ENCODE data around the gene TCAP.

The TCAP gene

GRCh38 chr17:39624313-39624712 lies 40.8 kb upstream of the TCAP start:
- no peak overlapping the region for H3K4me3 ChIP-seq (ENCODE audit: low read depth, low read length)
- no peak for DNase-seq (ENCODE audit: low read depth)
- TF ChIP-seq MAX (IDR thresholded peaks at IDR 0.05; ENCODE audit: low read depth, low read length) (no peak), CTCF (IDR thresholded peaks at IDR 0.05; ENCODE audit: low read depth, low read length) (no peak), POLR2A (IDR thresholded peaks at IDR 0.05; ENCODE audit: extremely low read depth, insufficient read length) (no peak), MYC (IDR thresholded peaks at IDR 0.05; ENCODE audit: low read depth, low read length) (no peak)

GRCh38 chr17:39625198-39625785 lies 39.9 kb upstream of the TCAP start:
- TF ChIP-seq POLR2A (IDR thresholded peaks at IDR 0.05; ENCODE audit: extremely low read depth, insufficient read length) (no peak), MYC (IDR thresholded peaks at IDR 0.05; ENCODE audit: low read depth, low read length) (no peak), CTCF (IDR thresholded peaks at IDR 0.05; ENCODE audit: low read depth, low read length) (no peak), MAX (IDR thresholded peaks at IDR 0.05; ENCODE audit: low read depth, low read length) (no peak)
- DNase-seq (ENCODE audit: low read depth) = no peak
- H3K4me3 ChIP-seq (ENCODE audit: low read depth, low read length) = no peak overlapping the region

GRCh38 chr17:39626171-39627046 lies 38.7 kb upstream of the TCAP start, which contains the start of gene PPP1R1B:
PPP1R1B (plus strand) TSS chr17:39626952; CDS start chr17:39627393, 441 bp downstream.
- TF ChIP-seq CTCF (IDR thresholded peaks at IDR 0.05; ENCODE audit: low read depth, low read length) = no peak
- no peak for TF ChIP-seq MYC (IDR thresholded peaks at IDR 0.05; ENCODE audit: low read depth, low read length)
- TF ChIP-seq MAX (IDR thresholded peaks at IDR 0.05; ENCODE audit: low read depth, low read length) = no peak
- TF ChIP-seq POLR2A (IDR thresholded peaks at IDR 0.05; ENCODE audit: extremely low read depth, insufficient read length) = no peak
- H3K4me3 ChIP-seq (ENCODE audit: low read depth, low read length) = no peak within 1 kb of the TSS
- no peak for DNase-seq (ENCODE audit: low read depth)

- no peak overlapping the region for H3K4me3 ChIP-seq (ENCODE audit: low read depth, low read length)
- DNase-seq (ENCODE audit: low read depth) = no peak
- no peak for TF ChIP-seq POLR2A (IDR thresholded peaks at IDR 0.05; ENCODE audit: extremely low read depth, insufficient read length)
- no peak for TF ChIP-seq MYC (IDR thresholded peaks at IDR 0.05; ENCODE audit: low read depth, low read length)
- TF ChIP-seq MAX (IDR thresholded peaks at IDR 0.05; ENCODE audit: low read depth, low read length) = no peak
- TF ChIP-seq CTCF (IDR thresholded peaks at IDR 0.05; ENCODE audit: low read depth, low read length) = no peak
Observed at GRCh38 chr17:39627047-39627711, 38.0 kb upstream of the TCAP start.

GRCh38 chr17:39627712-39628516 lies 37.2 kb upstream of the TCAP start:
- no peak for DNase-seq (ENCODE audit: low read depth)
- H3K4me3 ChIP-seq (ENCODE audit: low read depth, low read length) = no peak overlapping the region
- no peak for TF ChIP-seq MAX (IDR thresholded peaks at IDR 0.05; ENCODE audit: low read depth, low read length)
- TF ChIP-seq POLR2A (IDR thresholded peaks at IDR 0.05; ENCODE audit: extremely low read depth, insufficient read length) = no peak
- TF ChIP-seq MYC (IDR thresholded peaks at IDR 0.05; ENCODE audit: low read depth, low read length) = no peak

Data from NB4 (cell line).